ENCODE data around the gene DVL3.

The DVL3 gene

DNA sequence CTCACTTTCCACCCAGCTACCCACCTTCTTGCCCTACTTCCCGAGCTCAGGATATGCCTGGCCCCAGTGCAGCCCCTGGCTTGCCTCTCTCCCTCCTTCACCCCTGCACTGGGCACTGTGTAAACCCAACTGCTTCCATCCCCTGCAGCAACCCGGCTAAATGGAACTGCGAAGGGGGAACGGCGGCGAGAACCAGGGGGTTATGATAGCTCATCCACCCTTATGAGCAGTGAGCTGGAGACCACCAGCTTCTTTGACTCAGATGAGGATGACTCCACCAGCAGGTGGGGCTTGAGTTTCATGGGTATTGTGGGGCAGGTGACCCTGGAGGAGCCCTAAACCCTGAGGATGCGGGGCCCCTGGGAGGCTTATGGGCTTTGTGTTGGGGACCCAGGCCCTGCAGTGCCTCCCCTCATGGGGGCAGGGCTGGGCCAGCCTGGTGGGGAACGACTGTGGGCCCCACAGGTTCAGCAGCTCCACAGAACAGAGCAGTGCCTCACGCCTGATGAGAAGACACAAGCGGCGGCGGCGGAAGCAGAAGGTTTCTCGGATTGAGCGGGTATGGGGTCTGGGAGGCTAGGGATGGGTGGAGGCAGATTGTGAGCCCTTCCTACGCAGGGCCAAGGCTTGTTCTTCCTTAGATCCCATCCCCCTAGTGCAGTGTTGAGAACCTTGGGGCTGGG lies 9.6 kb downstream of the DVL3 start:
- Histone ChIP-seq H3K4me3 (ENCODE audit: insufficient read depth in 1 of 2, low read depth in 1 of 2, low read length in 2 of 2) (no peak overlapping the region), H3K27me3 (ENCODE audit: control insufficient read depth in 1 of 2, insufficient read depth in 1 of 2, low read length in 2 of 2) (no peaks in the 10 kb centered on the region), H2BK12ac (ENCODE audit: low read length in 2 of 2) (no peak overlapping the region), H2BK15ac (ENCODE audit: low read depth, poor library complexity, severe bottlenecking) (no peak overlapping the region), H3K4ac (ENCODE audit: low read depth in 1 of 2, low read length in 2 of 2) (no peak overlapping the region), H3K4me1 (ENCODE audit: control insufficient read depth, insufficient read depth, low read depth, low read length) (peaks cover 27% of the 10 kb centered on the region), H2BK5ac (ENCODE audit: low read depth, low read length, poor library complexity, severe bottlenecking) (no peak overlapping the region), H3K9me3 (ENCODE audit: control insufficient read depth, low read length) (no peaks in the 10 kb centered on the region), H3K18ac (ENCODE audit: low read depth in 1 of 2, low read length in 2 of 2) (no peak overlapping the region), H4K8ac (ENCODE audit: low read length) (no peak overlapping the region), H3K36me3 (ENCODE audit: control insufficient read depth in 1 of 2, insufficient read depth in 2 of 2, low read depth in 1 of 2, low read length in 2 of 2) (peaks cover 63 to 64% of the 10 kb centered on the region in 2 experiments), H2AFZ (ENCODE audit: low read depth, low read length) (no peak overlapping the region), H2AK5ac (ENCODE audit: low read length, severe bottlenecking) (no peak overlapping the region), H3K79me1 (replicated peaks; ENCODE audit: low read length, poor library complexity, severe bottlenecking) (peaks cover 24% of the 10 kb centered on the region), H4K91ac (ENCODE audit: low read length) (peak overlapping the region; percentile 37), H3K4me2 (ENCODE audit: low read length, poor library complexity, severe bottlenecking) (no peak overlapping the region), H3K9ac (ENCODE audit: low read length) (no peak overlapping the region), H3K14ac (ENCODE audit: low read length in 2 of 2) (no peak overlapping the region), H3K27ac (ENCODE audit: low read length, poor library complexity, severe bottlenecking) (no peak overlapping the region), H3K23ac (ENCODE audit: low read length in 2 of 2) (no peak overlapping the region), H2BK120ac (ENCODE audit: low read depth, low read length) (no peak overlapping the region)
- WGBS, result 98% methylated on average over 15 of the region's 16 CpGs
- DNase-seq, result no peak

DNA sequence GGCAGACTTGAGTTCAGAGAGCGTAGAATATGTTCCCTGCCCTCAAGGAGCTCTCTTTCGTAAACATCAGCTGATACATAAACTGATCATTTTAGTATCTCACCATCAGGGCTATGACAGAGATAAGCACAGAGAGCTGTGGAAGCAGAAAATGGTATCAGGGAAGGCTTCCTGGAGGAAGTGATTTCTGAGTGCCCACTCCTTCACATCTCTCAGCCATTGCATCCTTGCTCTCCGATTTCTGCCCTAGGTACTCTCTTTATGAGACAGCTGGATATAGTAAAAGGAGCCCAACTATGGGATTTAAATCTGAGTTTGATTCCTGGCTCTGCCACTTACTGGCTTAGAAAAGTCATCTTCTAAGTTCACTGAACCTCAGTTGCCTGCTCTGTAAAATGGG lies 10.4 kb downstream of the DVL3 start:
- 100% methylated on average over 3 of the region's 3 CpGs for WGBS
- H2AK5ac ChIP-seq (ENCODE audit: low read length, severe bottlenecking), result no peak overlapping the region
- H3K4ac ChIP-seq (ENCODE audit: low read depth in 1 of 2, low read length in 2 of 2), result no peak overlapping the region
- H3K36me3 ChIP-seq (ENCODE audit: control insufficient read depth in 1 of 2, insufficient read depth in 2 of 2, low read depth in 1 of 2, low read length in 2 of 2), result peaks cover 66 to 71% of the 10 kb centered on the region in 2 experiments
- H2BK12ac ChIP-seq (ENCODE audit: low read length in 2 of 2), result no peak overlapping the region
- H2BK5ac ChIP-seq (ENCODE audit: low read depth, low read length, poor library complexity, severe bottlenecking), result no peak overlapping the region
- H3K79me1 ChIP-seq (replicated peaks; ENCODE audit: low read length, poor library complexity, severe bottlenecking), result peaks cover 30% of the 10 kb centered on the region
- H3K27me3 ChIP-seq (ENCODE audit: control insufficient read depth in 1 of 2, insufficient read depth in 1 of 2, low read length in 2 of 2), result no peaks in the 10 kb centered on the region
- no peaks in the 10 kb centered on the region for H3K9me3 ChIP-seq (ENCODE audit: control insufficient read depth, low read length)
- no peak overlapping the region for H3K9ac ChIP-seq (ENCODE audit: low read length)
- H3K18ac ChIP-seq (ENCODE audit: low read depth in 1 of 2, low read length in 2 of 2), result no peak overlapping the region
- no peak overlapping the region for H2BK15ac ChIP-seq (ENCODE audit: low read depth, poor library complexity, severe bottlenecking)
- no peak overlapping the region for H2AFZ ChIP-seq (ENCODE audit: low read depth, low read length)
- no peak for DNase-seq
- H3K27ac ChIP-seq (ENCODE audit: low read length, poor library complexity, severe bottlenecking), result no peak overlapping the region
- H3K23ac ChIP-seq (ENCODE audit: low read length in 2 of 2), result no peak overlapping the region
- no peak overlapping the region for H4K8ac ChIP-seq (ENCODE audit: low read length)
- H3K4me2 ChIP-seq (ENCODE audit: low read length, poor library complexity, severe bottlenecking), result no peak overlapping the region
- H2BK120ac ChIP-seq (ENCODE audit: low read depth, low read length), result no peak overlapping the region
- peaks cover 24% of the 10 kb centered on the region for H3K4me1 ChIP-seq (ENCODE audit: control insufficient read depth, insufficient read depth, low read depth, low read length)
- H4K91ac ChIP-seq (ENCODE audit: low read length), result no peak overlapping the region
- no peak overlapping the region for H3K4me3 ChIP-seq (ENCODE audit: insufficient read depth in 1 of 2, low read depth in 1 of 2, low read length in 2 of 2)
- H3K14ac ChIP-seq (ENCODE audit: low read length in 2 of 2), result no peak overlapping the region

DNA sequence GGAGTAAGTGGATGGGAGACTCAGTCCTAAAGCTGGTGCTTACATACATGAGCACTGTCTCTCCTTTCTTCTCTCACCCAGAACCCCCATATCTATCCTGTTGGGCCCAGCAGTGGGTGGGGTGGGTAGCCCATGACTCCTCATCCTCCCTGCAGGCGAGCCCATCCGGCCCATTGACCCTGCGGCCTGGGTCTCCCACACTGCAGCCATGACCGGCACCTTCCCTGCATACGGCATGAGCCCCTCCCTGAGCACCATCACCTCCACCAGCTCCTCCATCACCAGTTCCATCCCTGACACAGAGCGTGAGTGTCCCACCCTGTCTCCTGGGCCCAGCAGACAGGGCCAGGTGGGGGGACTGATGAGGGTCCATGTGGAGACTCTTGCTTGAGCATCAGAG lies 11.5 kb downstream of the DVL3 start:
- no peak overlapping the region for H3K14ac ChIP-seq (ENCODE audit: low read length in 2 of 2)
- WGBS, result 98% methylated on average over 6 of the region's 6 CpGs
- H3K9me3 ChIP-seq (ENCODE audit: control insufficient read depth, low read length), result no peaks in the 10 kb centered on the region
- H2BK15ac ChIP-seq (ENCODE audit: low read depth, poor library complexity, severe bottlenecking), result no peak overlapping the region
- H3K79me1 ChIP-seq (replicated peaks; ENCODE audit: low read length, poor library complexity, severe bottlenecking), result peaks cover 38% of the 10 kb centered on the region
- H2BK120ac ChIP-seq (ENCODE audit: low read depth, low read length), result no peak overlapping the region
- H3K18ac ChIP-seq (ENCODE audit: low read depth in 1 of 2, low read length in 2 of 2), result no peak overlapping the region
- no peak overlapping the region for H2BK5ac ChIP-seq (ENCODE audit: low read depth, low read length, poor library complexity, severe bottlenecking)
- no peak overlapping the region for H4K8ac ChIP-seq (ENCODE audit: low read length)
- H4K91ac ChIP-seq (ENCODE audit: low read length), result no peak overlapping the region
- H3K27ac ChIP-seq (ENCODE audit: low read length, poor library complexity, severe bottlenecking), result no peak overlapping the region
- DNase-seq, result no peak
- H3K27me3 ChIP-seq (ENCODE audit: control insufficient read depth in 1 of 2, insufficient read depth in 1 of 2, low read length in 2 of 2), result no peaks in the 10 kb centered on the region
- no peak overlapping the region for H2AFZ ChIP-seq (ENCODE audit: low read depth, low read length)
- H3K4me3 ChIP-seq (ENCODE audit: insufficient read depth in 1 of 2, low read depth in 1 of 2, low read length in 2 of 2), result no peak overlapping the region
- no peak overlapping the region for H3K23ac ChIP-seq (ENCODE audit: low read length in 2 of 2)
- H3K4me2 ChIP-seq (ENCODE audit: low read length, poor library complexity, severe bottlenecking), result no peak overlapping the region
- H3K36me3 ChIP-seq (ENCODE audit: control insufficient read depth in 1 of 2, insufficient read depth in 2 of 2, low read depth in 1 of 2, low read length in 2 of 2), result peaks cover 74 to 75% of the 10 kb centered on the region in 2 experiments
- H3K4me1 ChIP-seq (ENCODE audit: control insufficient read depth, insufficient read depth, low read depth, low read length), result peaks cover 29% of the 10 kb centered on the region
- no peak overlapping the region for H2BK12ac ChIP-seq (ENCODE audit: low read length in 2 of 2)
- no peak overlapping the region for H2AK5ac ChIP-seq (ENCODE audit: low read length, severe bottlenecking)
- no peak overlapping the region for H3K9ac ChIP-seq (ENCODE audit: low read length)
- H3K4ac ChIP-seq (ENCODE audit: low read depth in 1 of 2, low read length in 2 of 2), result no peak overlapping the region

- no peak overlapping the region for H3K23ac ChIP-seq (ENCODE audit: low read length in 2 of 2)
- no peaks in the 10 kb centered on the region for H3K9me3 ChIP-seq (ENCODE audit: control insufficient read depth, low read length)
- no peak overlapping the region for H3K18ac ChIP-seq (ENCODE audit: low read depth in 1 of 2, low read length in 2 of 2)
- peaks cover 28% of the 10 kb centered on the region for H3K4me1 ChIP-seq (ENCODE audit: control insufficient read depth, insufficient read depth, low read depth, low read length)
- H3K4me3 ChIP-seq (ENCODE audit: insufficient read depth in 1 of 2, low read depth in 1 of 2, low read length in 2 of 2), result no peak overlapping the region
- H3K9ac ChIP-seq (ENCODE audit: low read length), result peak overlapping the region; percentile 75
- DNase-seq, result no peak
- H2BK120ac ChIP-seq (ENCODE audit: low read depth, low read length), result no peak overlapping the region
- peaks cover 72 to 78% of the 10 kb centered on the region in 2 experiments for H3K36me3 ChIP-seq (ENCODE audit: control insufficient read depth in 1 of 2, insufficient read depth in 2 of 2, low read depth in 1 of 2, low read length in 2 of 2)
- H3K4me2 ChIP-seq (ENCODE audit: low read length, poor library complexity, severe bottlenecking), result no peak overlapping the region
- H4K91ac ChIP-seq (ENCODE audit: low read length), result no peak overlapping the region
- no peak overlapping the region for H4K8ac ChIP-seq (ENCODE audit: low read length)
- 97% methylated on average over 8 of the region's 8 CpGs for WGBS
- no peak overlapping the region for H2AK5ac ChIP-seq (ENCODE audit: low read length, severe bottlenecking)
- no peak overlapping the region for H2AFZ ChIP-seq (ENCODE audit: low read depth, low read length)
- peaks cover 38% of the 10 kb centered on the region for H3K79me1 ChIP-seq (replicated peaks; ENCODE audit: low read length, poor library complexity, severe bottlenecking)
- H3K14ac ChIP-seq (ENCODE audit: low read length in 2 of 2), result no peak overlapping the region
- no peak overlapping the region for H3K4ac ChIP-seq (ENCODE audit: low read depth in 1 of 2, low read length in 2 of 2)
- no peak overlapping the region for H2BK15ac ChIP-seq (ENCODE audit: low read depth, poor library complexity, severe bottlenecking)
- H2BK5ac ChIP-seq (ENCODE audit: low read depth, low read length, poor library complexity, severe bottlenecking), result no peak overlapping the region
- no peak overlapping the region for H2BK12ac ChIP-seq (ENCODE audit: low read length in 2 of 2)
- peak overlapping the region; percentile 62 for H3K27ac ChIP-seq (ENCODE audit: low read length, poor library complexity, severe bottlenecking)
- no peaks in the 10 kb centered on the region for H3K27me3 ChIP-seq (ENCODE audit: control insufficient read depth in 1 of 2, insufficient read depth in 1 of 2, low read length in 2 of 2)
Measured at GRCh38 chr3:184167786-184168185, 12.6 kb downstream of the DVL3 start.

Data from mesenchymal stem cell (in vitro differentiated cells and primary cell).